ENCODE data around the gene FAM181A. TPM values are rescaled to one million over a fixed set of nuclear protein-coding genes. Genes with fewer than 3 reads are reported as not detected.

Gene FAM181A
- total RNA-seq, 1 experiment from 2014 or later: not detected

GRCh38 chr14:93946541-93947090, 19.5 kb downstream of the FAM181A start:
- H3K27me3 ChIP-seq (ENCODE audit: insufficient read depth, low read length): no peaks in the 10 kb centered on the region
- no peak overlapping the region for H2BK120ac ChIP-seq (ENCODE audit: low read depth, low read length, poor library complexity, severe bottlenecking)
- no peak overlapping the region for H3K4ac ChIP-seq (ENCODE audit: low read depth, low read length)
- no peak overlapping the region for H3K27ac ChIP-seq (ENCODE audit: insufficient read length, low read depth, low read length)
- H4K20me1 ChIP-seq (ENCODE audit: control insufficient read depth, insufficient read depth, insufficient read length): no peaks in the 10 kb centered on the region
- no peak overlapping the region for H3K9ac ChIP-seq (ENCODE audit: extremely low read depth, insufficient read length, low read length)
- H3K79me1 ChIP-seq (ENCODE audit: insufficient read depth, low read depth, low read length, poor library complexity, severe bottlenecking): no peaks in the 10 kb centered on the region
- no peak overlapping the region for H2AFZ ChIP-seq (ENCODE audit: low read length)
- no peak overlapping the region for H2BK15ac ChIP-seq (ENCODE audit: low read depth, low read length)
- no peak overlapping the region for H3K4me2 ChIP-seq (ENCODE audit: insufficient read depth, insufficient read length, low read length)
- H2BK20ac ChIP-seq (ENCODE audit: low read depth, low read length, poor library complexity, severe bottlenecking): no peak overlapping the region
- Mint-ChIP-seq H3K4me1 (peaks cover 10 to 20% of the 10 kb centered on the region in 2 experiments), H3K9me3 (no peaks in the 10 kb centered on the region), H3K27me3 (ENCODE audit: low read depth) (no peaks in the 10 kb centered on the region; the same call in none of the 2 replicates), H3K4me3 (no peak overlapping the region), H3K27ac (no peak overlapping the region; a peak in 1 of 7 replicates), H3K36me3 (ENCODE audit: insufficient read depth in 1 of 3, low read depth in 3 of 3) (no peaks in the 10 kb centered on the region)
- H2AK5ac ChIP-seq (ENCODE audit: insufficient read length, low read length): no peak overlapping the region
- no peak overlapping the region for H4K8ac ChIP-seq (replicated peaks; ENCODE audit: insufficient read length, low read depth, low read length)
- H2BK5ac ChIP-seq (ENCODE audit: insufficient read length, low read length): no peak overlapping the region
- H3K4me1 ChIP-seq (ENCODE audit: insufficient read depth, low read length): no peaks in the 10 kb centered on the region; the same call in 1 of the 2 replicates
- no peak overlapping the region for H3T11ph ChIP-seq (ENCODE audit: low read length)
- H3K9me3 ChIP-seq (ENCODE audit: control insufficient read depth, low read depth, low read length): no peaks in the 10 kb centered on the region
- H3K23ac ChIP-seq (ENCODE audit: insufficient read length, low read depth, low read length): no peak overlapping the region
- DNase-seq: no peak
- no peak overlapping the region for H3K56ac ChIP-seq (ENCODE audit: insufficient read length, low read depth, low read length)
- no CpG with 5 or more reads among the region's 7 CpGs for WGBS (ENCODE audit: extremely low coverage, insufficient read length, low lambda C conversion rate)
- H3K23me2 ChIP-seq (ENCODE audit: insufficient read length, low read depth, low read length, poor library complexity, severe bottlenecking): no peaks in the 10 kb centered on the region
- no peak overlapping the region for H3K14ac ChIP-seq (ENCODE audit: insufficient read depth, low read length)
- TF ChIP-seq, protein P1, sequence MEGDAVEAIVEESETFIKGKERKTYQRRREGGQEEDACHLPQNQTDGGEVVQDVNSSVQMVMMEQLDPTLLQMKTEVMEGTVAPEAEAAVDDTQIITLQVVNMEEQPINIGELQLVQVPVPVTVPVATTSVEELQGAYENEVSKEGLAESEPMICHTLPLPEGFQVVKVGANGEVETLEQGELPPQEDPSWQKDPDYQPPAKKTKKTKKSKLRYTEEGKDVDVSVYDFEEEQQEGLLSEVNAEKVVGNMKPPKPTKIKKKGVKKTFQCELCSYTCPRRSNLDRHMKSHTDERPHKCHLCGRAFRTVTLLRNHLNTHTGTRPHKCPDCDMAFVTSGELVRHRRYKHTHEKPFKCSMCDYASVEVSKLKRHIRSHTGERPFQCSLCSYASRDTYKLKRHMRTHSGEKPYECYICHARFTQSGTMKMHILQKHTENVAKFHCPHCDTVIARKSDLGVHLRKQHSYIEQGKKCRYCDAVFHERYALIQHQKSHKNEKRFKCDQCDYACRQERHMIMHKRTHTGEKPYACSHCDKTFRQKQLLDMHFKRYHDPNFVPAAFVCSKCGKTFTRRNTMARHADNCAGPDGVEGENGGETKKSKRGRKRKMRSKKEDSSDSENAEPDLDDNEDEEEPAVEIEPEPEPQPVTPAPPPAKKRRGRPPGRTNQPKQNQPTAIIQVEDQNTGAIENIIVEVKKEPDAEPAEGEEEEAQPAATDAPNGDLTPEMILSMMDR (conservative IDR thresholded peaks at IDR 0.05): no peak
- H3K18ac ChIP-seq (ENCODE audit: insufficient read length, low read depth, low read length): no peak overlapping the region
- H4K5ac ChIP-seq (ENCODE audit: insufficient read length, low read depth, low read length): no peak overlapping the region
- H3K79me2 ChIP-seq (ENCODE audit: insufficient read depth, low read length): no peaks in the 10 kb centered on the region
- no peak overlapping the region for H4K91ac ChIP-seq (ENCODE audit: insufficient read length, low read depth, low read length)
- H2BK12ac ChIP-seq (ENCODE audit: insufficient read length, low read depth, low read length): no peak overlapping the region

Measured in H9 (cell line).